Suprapubic skin (tissue), 3 donors: ENCODE data around the gene YBEY.

Experiments used
- POLR2A ChIP-seq, 2 donors: fragments of 450-650 bp; IDR thresholded peaks; one replicate each; pipeline ENCODE4 v1.6.1; 2017; ENCODE audit warnings: antibody characterized with exemption in 2 of 2, mild to moderate bottlenecking in 2 of 2, moderate library complexity in 2 of 2
- TF ChIP-seq, protein P1 (sequence below), 2 donors: fragments of 200-600 bp in 1 of 2; fragments of 450-650 bp in 1 of 2; sonication (generic) in 1 of 2; IDR thresholded peaks; one replicate each; pipeline ENCODE4 v1.5.1; 2016 to 2019; ENCODE audit warnings: antibody characterized with exemption in 2 of 2, mild to moderate bottlenecking in 1 of 2, moderate library complexity in 1 of 2

- TF ChIP-seq POLR2A (IDR thresholded peaks at IDR 0.05) = no peak
- TF ChIP-seq, protein P1, sequence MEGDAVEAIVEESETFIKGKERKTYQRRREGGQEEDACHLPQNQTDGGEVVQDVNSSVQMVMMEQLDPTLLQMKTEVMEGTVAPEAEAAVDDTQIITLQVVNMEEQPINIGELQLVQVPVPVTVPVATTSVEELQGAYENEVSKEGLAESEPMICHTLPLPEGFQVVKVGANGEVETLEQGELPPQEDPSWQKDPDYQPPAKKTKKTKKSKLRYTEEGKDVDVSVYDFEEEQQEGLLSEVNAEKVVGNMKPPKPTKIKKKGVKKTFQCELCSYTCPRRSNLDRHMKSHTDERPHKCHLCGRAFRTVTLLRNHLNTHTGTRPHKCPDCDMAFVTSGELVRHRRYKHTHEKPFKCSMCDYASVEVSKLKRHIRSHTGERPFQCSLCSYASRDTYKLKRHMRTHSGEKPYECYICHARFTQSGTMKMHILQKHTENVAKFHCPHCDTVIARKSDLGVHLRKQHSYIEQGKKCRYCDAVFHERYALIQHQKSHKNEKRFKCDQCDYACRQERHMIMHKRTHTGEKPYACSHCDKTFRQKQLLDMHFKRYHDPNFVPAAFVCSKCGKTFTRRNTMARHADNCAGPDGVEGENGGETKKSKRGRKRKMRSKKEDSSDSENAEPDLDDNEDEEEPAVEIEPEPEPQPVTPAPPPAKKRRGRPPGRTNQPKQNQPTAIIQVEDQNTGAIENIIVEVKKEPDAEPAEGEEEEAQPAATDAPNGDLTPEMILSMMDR (IDR thresholded peaks at IDR 0.05) = no peak
Measured at GRCh38 chr21:46314441-46315020, 28.4 kb downstream of the YBEY start.
